C4-2B (cell line): ENCODE measurements around the gene HDAC4.

ENCODE experiments used
- CTCF ChIP-seq: fragments of 450-650 bp; conservative IDR thresholded peaks from 2 replicates; pipeline ENCODE4 v1.5.1; 2017; ENCODE audit warnings: mild to moderate bottlenecking
- ZFX ChIP-seq: fragments of 450-650 bp; IDR thresholded peaks from 2 replicates; pipeline ENCODE4 v1.6.1; 2017

- no peak for TF ChIP-seq CTCF
- TF ChIP-seq ZFX = no peak
Observed at GRCh38 chr2:239014458-239015217, 386.2 kb downstream of the HDAC4 start.
